Renal cortical epithelial cell (primary cell): ENCODE data around the gene MGRN1. TPM values are rescaled to one million over a fixed set of nuclear protein-coding genes. Genes with fewer than 3 reads are reported as not detected.

ENCODE experiments used
- DNase-seq: peaks from one replicate; pipeline ENCODE4 v3.0.0-alpha.2; 2011; ENCODE audit warnings: low read depth
- total RNA-seq: library from RNA; depleted of rRNA; stranded (reverse); fragments of >200 nt; gene quantifications from 2 replicates; pipeline ENCODE4 v1.2.3, GENCODE V29; 2014

MGRN1 gene
- total RNA-seq, 1 donor from 2014 or later: 77.4 TPM

GRCh38 chr16:4675864-4676786 lies 51.5 kb downstream of the MGRN1 start:
- DNase-seq: no peak

- DNase-seq: no peak
Measured at GRCh38 chr16:4676831-4677230, 52.2 kb downstream of the MGRN1 start.

- no peak for DNase-seq
Measured at GRCh38 chr16:4677390-4677789, 52.8 kb downstream of the MGRN1 start.

- no peak for DNase-seq
Measured at GRCh38 chr16:4677994-4678393, 53.4 kb downstream of the MGRN1 start.

- DNase-seq: no peak
Measured at GRCh38 chr16:4678596-4678995, 54.0 kb downstream of the MGRN1 start.

- DNase-seq: no peak
Measured at GRCh38 chr16:4679156-4679849, 54.7 kb downstream of the MGRN1 start.

- peak; percentile 73 for DNase-seq
Measured at GRCh38 chr16:4679850-4680636, 55.4 kb downstream of the MGRN1 start.

- no peak for DNase-seq
Measured at GRCh38 chr16:4680673-4681470, 56.2 kb downstream of the MGRN1 start.

- no peak for DNase-seq
Measured at GRCh38 chr16:4681471-4682083, 57.0 kb downstream of the MGRN1 start.

- DNase-seq: no peak
Measured at GRCh38 chr16:4682084-4682591, 57.5 kb downstream of the MGRN1 start.

GRCh38 chr16:4682616-4683254 lies 58.1 kb downstream of the MGRN1 start:
- DNase-seq: peak; percentile 52

- DNase-seq: no peak
Measured at GRCh38 chr16:4683255-4684057, 58.8 kb downstream of the MGRN1 start.

GRCh38 chr16:4684058-4684715 lies 59.6 kb downstream of the MGRN1 start:
- DNase-seq: no peak

GRCh38 chr16:4684763-4685162 lies 60.1 kb downstream of the MGRN1 start:
- peak; percentile 25 for DNase-seq

- no peak for DNase-seq
Measured at GRCh38 chr16:4685292-4685691, 60.7 kb downstream of the MGRN1 start.

GRCh38 chr16:4685776-4686496 lies 61.3 kb downstream of the MGRN1 start:
- DNase-seq: no peak

GRCh38 chr16:4686497-4687210 lies 62.0 kb downstream of the MGRN1 start:
- no peak for DNase-seq
